SK-N-MC (cell line): ENCODE data around the gene MRNIP.

ENCODE experiments used
- DNase-seq: peaks from one replicate; pipeline ENCODE4 v3.0.0-alpha.2; 2011; ENCODE audit warnings: low read depth, low spot score
- H3K27ac ChIP-seq: fragments of 200-600 bp; sonication (generic); 2 replicates; pipeline ENCODE4 v1.5.1; 2016; ENCODE audit warnings: mixed run types
- H3K36me3 ChIP-seq: fragments of 200-600 bp; sonication (generic); 2 replicates; pipeline ENCODE4 v1.6.1; 2017; ENCODE audit warnings: antibody characterized with exemption, low read length, mixed read lengths; ENCODE audit not compliant: insufficient read depth
- H3K4me3 ChIP-seq: fragments of 200-600 bp; sonication (generic); 2 replicates; pipeline ENCODE4 v1.5.1; 2016
- H3K9ac ChIP-seq: fragments of 200-600 bp; sonication (generic); 2 replicates; pipeline ENCODE4 v1.8.0; 2017; ENCODE audit warnings: mixed run types, mixed read lengths; ENCODE audit not compliant: insufficient read length
- H3K9me3 ChIP-seq: fragments of 200-600 bp; sonication (generic); 2 replicates; pipeline ENCODE4 v1.6.1; 2017; ENCODE audit warnings: low read depth, mild to moderate bottlenecking, antibody characterized with exemption, low read length, moderate library complexity, mixed read lengths
- EZH2 ChIP-seq: fragments of 200-600 bp; sonication (generic); IDR thresholded peaks from one replicate; pipeline ENCODE4 v1.6.1; 2017; ENCODE audit warnings: antibody characterized with exemption
- FOXP2 ChIP-seq: optimal IDR thresholded peaks from 2 replicates; pipeline ENCODE3; 2011; ENCODE audit warnings: mild to moderate bottlenecking, moderate library complexity; ENCODE audit not compliant: insufficient read depth; ENCODE audit errors: extremely low read length, control extremely low read depth
- POLR2AphosphoS5 ChIP-seq: IDR thresholded peaks from 2 replicates; pipeline ENCODE4 v1.6.1; 2012; ENCODE audit warnings: mild to moderate bottlenecking, low read depth, low read length, borderline replicate concordance

The MRNIP gene

GRCh38 chr5:179825655-179826182, 32.9 kb downstream of the MRNIP start:
- no peak overlapping the region for H3K9ac ChIP-seq
- H3K27ac ChIP-seq = no peak overlapping the region
- DNase-seq = no peak
- TF ChIP-seq POLR2AphosphoS5 = no peak
- TF ChIP-seq FOXP2 = no peak
- no peak for TF ChIP-seq EZH2
- H3K36me3 ChIP-seq = peaks cover 41% of the 10 kb centered on the region
- H3K4me3 ChIP-seq = no peak overlapping the region
- no peaks in the 10 kb centered on the region for H3K9me3 ChIP-seq

GRCh38 chr5:179824745-179825112, 33.9 kb downstream of the MRNIP start:
- no peak overlapping the region for H3K4me3 ChIP-seq
- no peak overlapping the region for H3K27ac ChIP-seq
- DNase-seq = no peak
- peaks cover 33% of the 10 kb centered on the region for H3K36me3 ChIP-seq
- no peak for TF ChIP-seq FOXP2
- TF ChIP-seq POLR2AphosphoS5 = no peak
- TF ChIP-seq EZH2 = no peak
- no peaks in the 10 kb centered on the region for H3K9me3 ChIP-seq
- H3K9ac ChIP-seq = no peak overlapping the region

GRCh38 chr5:179823937-179824744, 34.5 kb downstream of the MRNIP start:
- Histone ChIP-seq H3K36me3 (peaks cover 28% of the 10 kb centered on the region), H3K27ac (no peak overlapping the region), H3K4me3 (no peak overlapping the region), H3K9me3 (no peaks in the 10 kb centered on the region), H3K9ac (no peak overlapping the region)
- no peak for TF ChIP-seq FOXP2
- no peak for TF ChIP-seq POLR2AphosphoS5
- no peak for TF ChIP-seq EZH2
- no peak for DNase-seq

GRCh38 chr5:179822444-179822990, 36.1 kb downstream of the MRNIP start:
- Histone ChIP-seq H3K9me3 (no peaks in the 10 kb centered on the region), H3K9ac (peak overlapping the region; percentile 39), H3K4me3 (peak overlapping the region; percentile 92; the same call in 1 of the 2 replicates), H3K27ac (no peak overlapping the region), H3K36me3 (peaks cover 17% of the 10 kb centered on the region; the same call in 1 of the 2 replicates)
- no peak for DNase-seq
- TF ChIP-seq EZH2 (no peak), POLR2AphosphoS5 (no peak), FOXP2 (no peak)

- TF ChIP-seq POLR2AphosphoS5 (no peak), FOXP2 (no peak), EZH2 (no peak)
- Histone ChIP-seq H3K36me3 (peaks cover 17% of the 10 kb centered on the region; the same call in 1 of the 2 replicates), H3K4me3 (peak overlapping the region; percentile 92), H3K9ac (peak overlapping the region; percentile 39), H3K9me3 (no peaks in the 10 kb centered on the region), H3K27ac (no peak overlapping the region)
- DNase-seq = no peak
Observed at GRCh38 chr5:179822059-179822432, 36.6 kb downstream of the MRNIP start.

GRCh38 chr5:179821298-179822058, 37.1 kb downstream of the MRNIP start:
- Histone ChIP-seq H3K4me3 (peak overlapping the region; percentile 92), H3K9ac (peak overlapping the region; percentile 85), H3K36me3 (peaks cover 12% of the 10 kb centered on the region; the same call in 1 of the 2 replicates), H3K27ac (no peak overlapping the region), H3K9me3 (no peaks in the 10 kb centered on the region)
- no peak for TF ChIP-seq EZH2
- TF ChIP-seq POLR2AphosphoS5 = peak; percentile 19; the same call in 1 of the 2 replicates
- peak; percentile 30 for TF ChIP-seq FOXP2
- DNase-seq = no peak

- Histone ChIP-seq H3K9me3 (no peaks in the 10 kb centered on the region), H3K36me3 (peaks cover 12% of the 10 kb centered on the region; the same call in 1 of the 2 replicates), H3K9ac (peak within 1 kb of the TSS; percentile 85), H3K4me3 (peak within 1 kb of the TSS; percentile 92), H3K27ac (peak within 1 kb of the TSS; percentile 84)
- TF ChIP-seq POLR2AphosphoS5 = peak; percentile 99
- TF ChIP-seq EZH2 = no peak
- TF ChIP-seq FOXP2 = peak; percentile 46
- no peak for DNase-seq
Observed at GRCh38 chr5:179820483-179821297, 37.9 kb downstream of the MRNIP start, which contains the start of gene SQSTM1. Gene SQSTM1 (plus strand): TSS chr5:179820905. CDS start chr5:179820937, 32 bp downstream.

- DNase-seq = no peak
- Histone ChIP-seq H3K4me3 (peak overlapping the region; percentile 92), H3K36me3 (peaks cover 6% of the 10 kb centered on the region; the same call in 1 of the 2 replicates), H3K9me3 (no peaks in the 10 kb centered on the region), H3K27ac (peak overlapping the region; percentile 84), H3K9ac (peak overlapping the region; percentile 85)
- TF ChIP-seq FOXP2 (no peak), POLR2AphosphoS5 (no peak), EZH2 (no peak)
Observed at GRCh38 chr5:179820127-179820482, 38.5 kb downstream of the MRNIP start.
